Right lobe of liver (tissue), 4 donors: ENCODE measurements around the gene HBB.
"Not testable (repeated sequence)": the region's sequence is repeated elsewhere in the genome, so short reads cannot be mapped to it uniquely, and the experiment has no call there.

Experiments used
- POLR2A ChIP-seq: fragments of 450-650 bp; IDR thresholded peaks from one replicate; pipeline ENCODE4 v1.6.1; 2017; ENCODE audit warnings: antibody characterized with exemption, mild to moderate bottlenecking
- TF ChIP-seq, protein P1 (sequence below), 4 donors: fragments of 200-600 bp in 3 of 4; fragments of 450-650 bp in 1 of 4; IDR thresholded peaks; one replicate each; pipeline versions ENCODE4 v1.5.1 to v1.8.0; 2016 to 2022; ENCODE audit warnings: antibody characterized with exemption in 4 of 4, mild to moderate bottlenecking in 2 of 4
- donor health status: DM: no; HTN: no; CAD: no.
- donor health status: DM: no; HTN: no; CAD: no.
- donor health status: DM: no; HTN: yes; CAD: no.

DNA sequence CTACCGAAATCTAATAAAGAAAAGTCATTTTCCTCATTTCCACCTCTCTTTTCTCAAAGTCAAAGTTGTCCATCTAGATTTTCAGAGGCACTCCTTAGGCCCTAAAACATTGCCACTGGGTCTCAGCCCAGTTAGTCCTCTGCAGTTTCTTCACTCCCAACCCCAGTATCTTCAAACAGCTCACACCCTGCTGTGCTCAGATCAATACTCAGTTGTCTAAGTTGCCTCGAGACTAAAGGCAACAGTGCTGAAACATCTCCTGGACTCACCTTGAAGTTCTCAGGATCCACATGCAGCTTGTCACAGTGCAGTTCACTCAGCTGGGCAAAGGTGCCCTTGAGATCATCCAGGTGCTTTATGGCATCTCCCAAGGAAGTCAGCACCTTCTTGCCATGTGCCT, 27.2 kb upstream of the HBB start:
- TF ChIP-seq, protein P1, sequence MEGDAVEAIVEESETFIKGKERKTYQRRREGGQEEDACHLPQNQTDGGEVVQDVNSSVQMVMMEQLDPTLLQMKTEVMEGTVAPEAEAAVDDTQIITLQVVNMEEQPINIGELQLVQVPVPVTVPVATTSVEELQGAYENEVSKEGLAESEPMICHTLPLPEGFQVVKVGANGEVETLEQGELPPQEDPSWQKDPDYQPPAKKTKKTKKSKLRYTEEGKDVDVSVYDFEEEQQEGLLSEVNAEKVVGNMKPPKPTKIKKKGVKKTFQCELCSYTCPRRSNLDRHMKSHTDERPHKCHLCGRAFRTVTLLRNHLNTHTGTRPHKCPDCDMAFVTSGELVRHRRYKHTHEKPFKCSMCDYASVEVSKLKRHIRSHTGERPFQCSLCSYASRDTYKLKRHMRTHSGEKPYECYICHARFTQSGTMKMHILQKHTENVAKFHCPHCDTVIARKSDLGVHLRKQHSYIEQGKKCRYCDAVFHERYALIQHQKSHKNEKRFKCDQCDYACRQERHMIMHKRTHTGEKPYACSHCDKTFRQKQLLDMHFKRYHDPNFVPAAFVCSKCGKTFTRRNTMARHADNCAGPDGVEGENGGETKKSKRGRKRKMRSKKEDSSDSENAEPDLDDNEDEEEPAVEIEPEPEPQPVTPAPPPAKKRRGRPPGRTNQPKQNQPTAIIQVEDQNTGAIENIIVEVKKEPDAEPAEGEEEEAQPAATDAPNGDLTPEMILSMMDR (IDR thresholded peaks at IDR 0.05) = not testable (repeated sequence)
- TF ChIP-seq POLR2A = not testable (repeated sequence)
